Keratinocyte (primary cell): Measurements from ENCODE around the gene GPR26. TPM values are rescaled to one million over a fixed set of nuclear protein-coding genes. Genes with fewer than 3 reads are reported as not detected.

Experiments used
- DNase-seq: peaks from one replicate; pipeline ENCODE4 v3.0.0-alpha.2; 2011; ENCODE audit warnings: low read depth, missing footprints, low spot score
- FAIRE-seq: peaks from 2 replicates; lab custom pipeline; 2011; peaks lifted over from hg19 to GRCh38; lab: Jason Lieb, UNC
- H2AFZ ChIP-seq: 2 replicates; pipeline ENCODE4 v1.6.0; 2012; ENCODE audit warnings: low read length, control low read depth, inconsistent platforms; ENCODE audit not compliant: control insufficient read depth
- H3K27ac ChIP-seq: 2 replicates; pipeline ENCODE4 v1.5.1; 2011; ENCODE audit warnings: low read length; ENCODE audit not compliant: control insufficient read depth, insufficient read depth
- H3K27me3 ChIP-seq: 3 replicates; pipeline ENCODE4 v1.6.0; 2011; ENCODE audit warnings: low read length; ENCODE audit not compliant: control insufficient read depth, insufficient read depth; ENCODE audit errors: extremely low read depth
- H3K36me3 ChIP-seq, 2 experiments: 2 replicates in 1 of 2; 3 replicates in 1 of 2; pipeline ENCODE4 v1.5.1; 2011; ENCODE audit warnings: low read length in 2 of 2, mild to moderate bottlenecking in 1 of 2; ENCODE audit not compliant: control insufficient read depth in 2 of 2, insufficient read depth in 2 of 2; ENCODE audit errors: extremely low read depth in 1 of 2
- H3K4me1 ChIP-seq: 3 replicates; pipeline ENCODE4 v1.5.1; 2011; ENCODE audit warnings: low read length; ENCODE audit not compliant: control insufficient read depth, insufficient read depth; ENCODE audit errors: extremely low read depth
- H3K4me2 ChIP-seq: 3 replicates; pipeline ENCODE4 v1.6.0; 2011; ENCODE audit warnings: low read depth, low read length; ENCODE audit not compliant: control insufficient read depth, insufficient read depth; ENCODE audit errors: extremely low read depth
- H3K4me3 ChIP-seq, 3 experiments: fragments of 200-600 bp in 1 of 3; sonication (generic) in 1 of 3; 2 replicates in 2 of 3; 3 replicates in 1 of 3; pipeline ENCODE4 v1.5.1; 2011 to 2016; ENCODE audit warnings: low read length in 3 of 3, mild to moderate bottlenecking in 3 of 3, control low read depth in 2 of 3, inconsistent platforms in 1 of 3, low read depth in 1 of 3, mixed read lengths in 1 of 3, mixed run types in 1 of 3, moderate library complexity in 1 of 3; ENCODE audit not compliant: control insufficient read depth in 2 of 3, insufficient read depth in 2 of 3; ENCODE audit errors: extremely low read depth in 1 of 3
- H3K79me2 ChIP-seq: 2 replicates; pipeline ENCODE4 v1.6.0; 2012; ENCODE audit warnings: low read length; ENCODE audit not compliant: control insufficient read depth, insufficient read depth
- H3K9ac ChIP-seq: 3 replicates; pipeline ENCODE4 v1.6.0; 2011; ENCODE audit warnings: low read length; ENCODE audit not compliant: control insufficient read depth, insufficient read depth; ENCODE audit errors: extremely low read depth
- H3K9me1 ChIP-seq: 3 replicates; pipeline ENCODE4 v1.6.0; 2011; ENCODE audit warnings: low read length; ENCODE audit not compliant: control insufficient read depth, insufficient read depth; ENCODE audit errors: extremely low read depth
- H3K9me3 ChIP-seq: 2 replicates; pipeline ENCODE4 v1.5.1; 2012; ENCODE audit warnings: low read depth, low read length; ENCODE audit not compliant: control insufficient read depth
- H4K20me1 ChIP-seq: 3 replicates; pipeline ENCODE4 v1.6.0; 2011; ENCODE audit warnings: low read length; ENCODE audit not compliant: control insufficient read depth, insufficient read depth; ENCODE audit errors: extremely low read depth
- EZH2 ChIP-seq: IDR thresholded peaks from one replicate; pipeline ENCODE4 v1.6.1; 2012; ENCODE audit warnings: inconsistent platforms, mild to moderate bottlenecking, low read length, moderate library complexity
- dilution Hi-C: fragments of 300-500 bp; cut with MboI; formaldehyde crosslinking; loops from one replicate; pipeline ENCODE4 v1.7.0; 2020; ENCODE audit warnings: low sequenced_read_pairs; ENCODE audit not compliant: extremely low pct_ligation_motif_present
- polyA plus RNA-seq, 5 experiments: library from polyadenylated mRNA; depleted of rRNA in 3 of 5; stranded (reverse) in 3 of 5; stranded (forward) in 1 of 5; unstranded in 1 of 5; fragments of >200 nt; gene quantifications; 1 replicate in 1 of 5; 2 replicates in 3 of 5; 3 replicates in 1 of 5; pipeline versions ENCODE4 v1.2.1 to v1.2.3, GENCODE V29; 2011 to 2012; ENCODE audit warnings: missing spikeins in 2 of 5, low read depth in 1 of 5, low replicate concordance in 1 of 5
- TF ChIP-seq, protein P1 (sequence below), 3 experiments: IDR thresholded peaks in 1 of 3; conservative IDR thresholded peaks in 1 of 3; optimal IDR thresholded peaks in 1 of 3; 2 replicates in 2 of 3; 3 replicates in 1 of 3; pipeline versions ENCODE3 to v1.5.1; 2011; ENCODE audit warnings: low read length in 3 of 3, mild to moderate bottlenecking in 3 of 3, moderate library complexity in 2 of 3, control low read depth in 1 of 3, inconsistent platforms in 1 of 3; ENCODE audit not compliant: insufficient read depth in 2 of 3; ENCODE audit errors: extremely low read depth in 1 of 3

The GPR26 gene
- polyA plus RNA-seq, 1 donor (not counting 4 experiments of a cell fraction or from before 2014, with no cell fraction given): not detected

DNA sequence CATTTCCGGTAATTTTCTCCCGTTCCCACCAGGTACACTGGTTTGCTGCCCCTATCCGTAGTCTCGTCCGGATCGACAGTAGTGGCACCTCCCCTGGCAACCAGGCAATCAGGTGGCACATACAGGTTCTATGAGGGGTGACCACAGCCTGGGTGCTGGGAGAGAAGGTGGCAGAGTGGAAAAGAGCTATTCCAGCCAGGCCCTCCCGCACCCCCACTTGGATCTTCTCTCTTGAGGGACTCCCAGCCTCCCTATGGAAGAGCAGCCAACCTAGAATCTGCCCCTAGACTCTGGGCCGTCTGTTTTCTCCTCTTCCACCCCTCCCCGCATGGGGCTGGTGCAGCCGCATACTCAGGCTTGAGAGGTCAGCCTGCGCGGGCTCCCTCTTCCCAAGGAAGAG is 58.6 kb downstream of the GPR26 start:
- Histone ChIP-seq H3K4me1 (no peaks in the 10 kb centered on the region), H3K79me2 (no peaks in the 10 kb centered on the region), H2AFZ (no peak overlapping the region), H3K9me1 (no peaks in the 10 kb centered on the region), H3K9ac (no peak overlapping the region), H4K20me1 (no peaks in the 10 kb centered on the region), H3K9me3 (no peaks in the 10 kb centered on the region), H3K27me3 (no peaks in the 10 kb centered on the region), H3K4me2 (no peak overlapping the region), H3K27ac (no peak overlapping the region), H3K4me3 (no peak overlapping the region), H3K36me3 (no peaks in the 10 kb centered on the region)
- TF ChIP-seq, protein P1, sequence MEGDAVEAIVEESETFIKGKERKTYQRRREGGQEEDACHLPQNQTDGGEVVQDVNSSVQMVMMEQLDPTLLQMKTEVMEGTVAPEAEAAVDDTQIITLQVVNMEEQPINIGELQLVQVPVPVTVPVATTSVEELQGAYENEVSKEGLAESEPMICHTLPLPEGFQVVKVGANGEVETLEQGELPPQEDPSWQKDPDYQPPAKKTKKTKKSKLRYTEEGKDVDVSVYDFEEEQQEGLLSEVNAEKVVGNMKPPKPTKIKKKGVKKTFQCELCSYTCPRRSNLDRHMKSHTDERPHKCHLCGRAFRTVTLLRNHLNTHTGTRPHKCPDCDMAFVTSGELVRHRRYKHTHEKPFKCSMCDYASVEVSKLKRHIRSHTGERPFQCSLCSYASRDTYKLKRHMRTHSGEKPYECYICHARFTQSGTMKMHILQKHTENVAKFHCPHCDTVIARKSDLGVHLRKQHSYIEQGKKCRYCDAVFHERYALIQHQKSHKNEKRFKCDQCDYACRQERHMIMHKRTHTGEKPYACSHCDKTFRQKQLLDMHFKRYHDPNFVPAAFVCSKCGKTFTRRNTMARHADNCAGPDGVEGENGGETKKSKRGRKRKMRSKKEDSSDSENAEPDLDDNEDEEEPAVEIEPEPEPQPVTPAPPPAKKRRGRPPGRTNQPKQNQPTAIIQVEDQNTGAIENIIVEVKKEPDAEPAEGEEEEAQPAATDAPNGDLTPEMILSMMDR (optimal IDR thresholded peaks at IDR 0.05 in 1 of 3, IDR thresholded peaks at IDR 0.05 in 1 of 3, conservative IDR thresholded peaks at IDR 0.05 in 1 of 3; ENCODE audit: extremely low read depth in 1 of 3, insufficient read depth in 2 of 3, low read length in 3 of 3): no peak
- no peak for TF ChIP-seq EZH2
- FAIRE-seq: no peak
- DNase-seq: no peak
- dilution Hi-C loops: no loop called here

DNA sequence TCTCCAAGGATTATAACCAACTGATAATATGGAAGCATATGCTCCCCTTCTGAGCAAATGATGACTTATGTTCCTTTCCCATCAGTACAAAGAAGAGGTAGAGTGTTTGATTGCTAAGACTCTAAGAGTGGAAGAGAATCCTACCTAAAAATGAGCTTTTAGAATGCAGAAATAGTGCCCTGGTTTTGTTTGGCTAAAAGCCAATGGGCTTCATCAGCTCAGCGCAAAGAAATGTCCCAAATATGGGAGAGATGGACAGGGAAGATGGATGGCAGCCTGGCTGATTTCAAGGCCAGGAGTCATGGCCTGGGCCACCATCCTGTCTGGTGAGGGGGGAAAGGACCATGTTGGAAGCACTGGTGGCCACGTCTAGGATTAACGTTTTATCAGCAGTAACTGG is 60.2 kb downstream of the GPR26 start:
- no peaks in the 10 kb centered on the region for H3K27me3 ChIP-seq
- FAIRE-seq (no peak), DNase-seq (no peak)
- no peak overlapping the region for H2AFZ ChIP-seq
- dilution Hi-C loops: no loop called here
- no peak overlapping the region for H3K4me3 ChIP-seq
- no peaks in the 10 kb centered on the region for H3K9me3 ChIP-seq
- H3K79me2 ChIP-seq: no peaks in the 10 kb centered on the region
- no peak for TF ChIP-seq EZH2
- H3K4me1 ChIP-seq: no peaks in the 10 kb centered on the region
- no peaks in the 10 kb centered on the region for H4K20me1 ChIP-seq
- no peaks in the 10 kb centered on the region for H3K36me3 ChIP-seq
- no peaks in the 10 kb centered on the region for H3K9me1 ChIP-seq
- H3K27ac ChIP-seq: no peak overlapping the region
- H3K9ac ChIP-seq: no peak overlapping the region
- no peak overlapping the region for H3K4me2 ChIP-seq

GRCh38 chr10:123726836-123727235 is 60.7 kb downstream of the GPR26 start:
- no peak for DNase-seq

More at GRCh38 chr10:123726836-123727235, 60.7 kb downstream of the GPR26 start:
- Histone ChIP-seq H3K9me3 (no peaks in the 10 kb centered on the region), H3K4me3 (no peak overlapping the region), H3K4me1 (no peaks in the 10 kb centered on the region), H3K4me2 (no peak overlapping the region), H3K36me3 (no peaks in the 10 kb centered on the region), H3K79me2 (no peaks in the 10 kb centered on the region), H3K27me3 (no peaks in the 10 kb centered on the region), H3K27ac (no peak overlapping the region), H4K20me1 (no peaks in the 10 kb centered on the region), H3K9ac (no peak overlapping the region), H2AFZ (no peak overlapping the region), H3K9me1 (no peaks in the 10 kb centered on the region)
- dilution Hi-C loops: no loop called here
- TF ChIP-seq EZH2: no peak
- TF ChIP-seq, protein P1 (optimal IDR thresholded peaks at IDR 0.05 in 1 of 3, IDR thresholded peaks at IDR 0.05 in 1 of 3, conservative IDR thresholded peaks at IDR 0.05 in 1 of 3; ENCODE audit: extremely low read depth in 1 of 3, insufficient read depth in 2 of 3, low read length in 3 of 3): no peak
- no peak for FAIRE-seq
